Measurements from ENCODE around the gene SLC25A21.
"Not testable (repeated sequence)": the region's sequence is repeated elsewhere in the genome, so short reads cannot be mapped to it uniquely, and the experiment has no call there.

- TF ChIP-seq CTCF, POLR2A (IDR thresholded peaks at IDR 0.05): not testable (repeated sequence)
Measured at GRCh38 chr14:37184520-37184919, 12.1 kb upstream of the SLC25A21 start.

All from esophagus squamous epithelium (tissue), 4 donors.